Loucy (cell line): Measurements from ENCODE around the gene ITGB4.

Experiments used
- CTCF ChIP-seq: fragments of 200-600 bp; sonication (generic); conservative IDR thresholded peaks from 2 replicates; pipeline ENCODE4 v1.5.1; 2014; ENCODE audit warnings: mild to moderate bottlenecking, antibody characterized with exemption, low read length
- EZH2phosphoT487 ChIP-seq: fragments of 200-600 bp; IDR thresholded peaks from 2 replicates; pipeline ENCODE4 v1.6.1; 2018; ENCODE audit warnings: antibody characterized with exemption, mild to moderate bottlenecking, moderate library complexity, borderline replicate concordance

GRCh38 chr17:75722542-75723095, 1.4 kb downstream of the ITGB4 start:
- no peak for TF ChIP-seq CTCF
- no peak for TF ChIP-seq EZH2phosphoT487
